GM12878 (cell line): ENCODE results near the gene PPIC. TPM values are rescaled to one million over a fixed set of nuclear protein-coding genes. Genes with fewer than 3 reads are reported as not detected.

Source experiments
- ATF2 ChIP-seq: IDR thresholded peaks from 2 replicates; pipeline ENCODE4 v1.6.1; 2012; ENCODE audit warnings: low read length, inconsistent platforms
- BCLAF1 ChIP-seq: fragments of 450-650 bp; IDR thresholded peaks from 2 replicates; pipeline ENCODE4 v1.6.1; 2017; ENCODE audit warnings: antibody characterized with exemption, mild to moderate bottlenecking, moderate library complexity
- BHLHE40 ChIP-seq, 2 experiments: fragments of 450-650 bp in 1 of 2; IDR thresholded peaks; 2 replicates each; pipeline ENCODE4 v1.6.1; 2011 to 2017; ENCODE audit warnings: low read depth in 2 of 2, borderline replicate concordance in 1 of 2, improper control_type of control experiment in 1 of 2, low read length in 1 of 2, mild to moderate bottlenecking in 1 of 2
- EED ChIP-seq: sonication (generic); IDR thresholded peaks from 2 replicates; pipeline ENCODE4 v1.6.1; 2016; ENCODE audit warnings: antibody characterized with exemption, low read depth
- EZH2 ChIP-seq: IDR thresholded peaks from 2 replicates; pipeline ENCODE4 v1.6.1; 2012; ENCODE audit warnings: low read depth, mild to moderate bottlenecking, control low read depth, inconsistent platforms, low read length, borderline replicate concordance; ENCODE audit not compliant: control insufficient read depth
- GATAD2B ChIP-seq: fragments of 450-650 bp; conservative IDR thresholded peaks from 2 replicates; pipeline ENCODE4 v1.6.1; 2017; ENCODE audit warnings: low read depth, mild to moderate bottlenecking, moderate library complexity
- NBN ChIP-seq: fragments of 450-650 bp; IDR thresholded peaks from 2 replicates; pipeline ENCODE4 v1.6.1; 2016
- NFXL1 ChIP-seq: fragments of 450-650 bp; IDR thresholded peaks from 2 replicates; pipeline ENCODE4 v1.6.1; 2017; ENCODE audit warnings: antibody characterized with exemption, mild to moderate bottlenecking, borderline replicate concordance
- NR2C2 ChIP-seq: IDR thresholded peaks from 2 replicates; pipeline ENCODE4 v1.6.1; 2011; ENCODE audit warnings: borderline replicate concordance, low read depth; ENCODE audit not compliant: control insufficient read depth, insufficient read length
- RBBP5 ChIP-seq: fragments of 200-600 bp; sonication (generic); conservative IDR thresholded peaks from 2 replicates; pipeline ENCODE4 v1.6.1; 2016
- RFX5 ChIP-seq: IDR thresholded peaks from 2 replicates; pipeline ENCODE4 v1.6.1; 2011; ENCODE audit warnings: low read depth, low read length, improper control_type of control experiment
- RUNX3 ChIP-seq: IDR thresholded peaks from 2 replicates; pipeline ENCODE4 v1.6.1; 2012; ENCODE audit warnings: low read length, inconsistent platforms
- SMAD5 ChIP-seq: IDR thresholded peaks from 2 replicates; pipeline ENCODE4 v1.6.1; 2016; ENCODE audit warnings: antibody characterized with exemption, low read depth
- SMC3 ChIP-seq: IDR thresholded peaks from 2 replicates; pipeline ENCODE4 v1.6.1; 2011; ENCODE audit warnings: low read length, improper control_type of control experiment, borderline replicate concordance
- STAT1 ChIP-seq: fragments of 450-650 bp; conservative IDR thresholded peaks from 2 replicates; pipeline ENCODE4 v1.6.1; 2014; ENCODE audit warnings: antibody characterized with exemption, mild to moderate bottlenecking
- YY1 ChIP-seq: IDR thresholded peaks from 2 replicates; pipeline ENCODE4 v1.6.1; 2011; ENCODE audit warnings: low read depth, mild to moderate bottlenecking, low read length
- ZSCAN29 ChIP-seq: fragments of 450-650 bp; IDR thresholded peaks from 2 replicates; pipeline ENCODE4 v1.6.1; 2017; ENCODE audit warnings: mild to moderate bottlenecking, moderate library complexity
- polyA plus RNA-seq, 11 experiments: library from polyadenylated mRNA; depleted of rRNA in 4 of 11; unstranded in 6 of 11; stranded (reverse) in 5 of 11; fragments of >200 nt; fragmentation: Nextera tagmentation in 4 of 11; fragmentation: Illumina TruSeq in 1 of 11; extraction: Ambion mirVana in 4 of 11; extraction: Trizol in 1 of 11; gene quantifications; 1 replicate in 1 of 11; 2 replicates in 10 of 11; pipeline versions ENCODE4 v1.2.1 to v1.2.3, GENCODE V29; 2011 to 2016; ENCODE audit warnings: inconsistent platforms in 2 of 11, missing spikeins in 2 of 11, low read depth in 1 of 11
- total RNA-seq, 4 experiments: library from RNA; depleted of rRNA in 3 of 4; stranded (reverse); fragments of >200 nt in 3 of 4; fragmentation: Illumina TruSeq in 1 of 4; extraction: Trizol in 1 of 4; gene quantifications; 2 replicates each; pipeline versions ENCODE4 v1.2.1 to v1.2.3, GENCODE V29; 2013 to 2021
- TF ChIP-seq, protein P1 (sequence below): IDR thresholded peaks from 2 replicates; pipeline ENCODE4 v1.6.1; 2012; ENCODE audit warnings: improper control_type of control experiment, low read depth, low read length; ENCODE audit not compliant: insufficient replicate concordance
- TF ChIP-seq, protein P2 (sequence below), 3 experiments: IDR thresholded peaks in 2 of 3; conservative IDR thresholded peaks in 1 of 3; 2 replicates each; pipeline ENCODE4 v1.5.1; 2011; ENCODE audit warnings: low read depth in 3 of 3, low read length in 3 of 3, mild to moderate bottlenecking in 3 of 3, control low read depth in 2 of 3, moderate library complexity in 2 of 3, inconsistent platforms in 1 of 3, mixed read lengths in 1 of 3; ENCODE audit not compliant: control insufficient read depth in 2 of 3, insufficient read depth in 1 of 3; ENCODE audit errors: extremely low read depth in 1 of 3

Gene PPIC
- total and polyA plus RNA-seq, 10 of the 15 experiments (the other 5 are each of a cell fraction or from before 2014, with no cell fraction given) = 0.12 to 0.21 TPM; not detected in 8

DNA sequence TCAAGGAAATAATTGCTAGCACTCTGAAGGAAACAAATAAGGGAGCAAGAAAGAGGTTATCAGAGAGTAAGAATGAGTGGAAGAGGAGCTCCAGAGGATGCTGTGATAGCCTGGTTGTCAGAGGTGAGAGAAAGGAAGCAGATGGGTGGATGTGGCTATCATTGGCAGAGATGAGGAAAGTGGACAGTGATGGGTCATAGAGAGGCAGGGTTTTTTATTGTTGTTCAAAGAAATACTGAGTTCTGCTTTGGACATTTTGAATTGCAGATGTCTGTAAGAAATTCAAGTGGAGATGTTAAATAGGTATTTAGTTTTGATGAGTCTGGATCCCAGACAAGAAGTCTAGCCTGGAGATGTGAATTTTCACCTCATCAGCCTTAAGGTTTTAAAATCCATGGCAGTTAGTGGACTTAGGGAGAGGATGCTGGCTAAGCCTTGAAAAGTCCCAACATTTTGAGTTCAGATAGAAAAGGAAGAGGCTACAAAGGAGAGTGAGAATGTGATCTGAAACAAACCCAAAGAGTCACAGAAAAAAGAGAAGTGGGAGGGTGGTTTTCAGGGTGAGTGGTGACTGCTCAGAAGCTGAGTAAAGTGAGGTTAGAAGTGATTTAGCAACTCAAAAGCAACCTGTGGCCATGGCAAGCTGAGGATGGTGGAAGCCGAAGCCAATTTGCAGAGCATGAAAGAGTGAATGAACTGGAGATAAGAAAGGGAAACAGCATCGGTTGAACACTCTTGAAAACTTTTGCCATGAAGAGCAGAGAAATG lies 50.4 kb downstream of the PPIC start (continued):
- TF ChIP-seq, protein P1, sequence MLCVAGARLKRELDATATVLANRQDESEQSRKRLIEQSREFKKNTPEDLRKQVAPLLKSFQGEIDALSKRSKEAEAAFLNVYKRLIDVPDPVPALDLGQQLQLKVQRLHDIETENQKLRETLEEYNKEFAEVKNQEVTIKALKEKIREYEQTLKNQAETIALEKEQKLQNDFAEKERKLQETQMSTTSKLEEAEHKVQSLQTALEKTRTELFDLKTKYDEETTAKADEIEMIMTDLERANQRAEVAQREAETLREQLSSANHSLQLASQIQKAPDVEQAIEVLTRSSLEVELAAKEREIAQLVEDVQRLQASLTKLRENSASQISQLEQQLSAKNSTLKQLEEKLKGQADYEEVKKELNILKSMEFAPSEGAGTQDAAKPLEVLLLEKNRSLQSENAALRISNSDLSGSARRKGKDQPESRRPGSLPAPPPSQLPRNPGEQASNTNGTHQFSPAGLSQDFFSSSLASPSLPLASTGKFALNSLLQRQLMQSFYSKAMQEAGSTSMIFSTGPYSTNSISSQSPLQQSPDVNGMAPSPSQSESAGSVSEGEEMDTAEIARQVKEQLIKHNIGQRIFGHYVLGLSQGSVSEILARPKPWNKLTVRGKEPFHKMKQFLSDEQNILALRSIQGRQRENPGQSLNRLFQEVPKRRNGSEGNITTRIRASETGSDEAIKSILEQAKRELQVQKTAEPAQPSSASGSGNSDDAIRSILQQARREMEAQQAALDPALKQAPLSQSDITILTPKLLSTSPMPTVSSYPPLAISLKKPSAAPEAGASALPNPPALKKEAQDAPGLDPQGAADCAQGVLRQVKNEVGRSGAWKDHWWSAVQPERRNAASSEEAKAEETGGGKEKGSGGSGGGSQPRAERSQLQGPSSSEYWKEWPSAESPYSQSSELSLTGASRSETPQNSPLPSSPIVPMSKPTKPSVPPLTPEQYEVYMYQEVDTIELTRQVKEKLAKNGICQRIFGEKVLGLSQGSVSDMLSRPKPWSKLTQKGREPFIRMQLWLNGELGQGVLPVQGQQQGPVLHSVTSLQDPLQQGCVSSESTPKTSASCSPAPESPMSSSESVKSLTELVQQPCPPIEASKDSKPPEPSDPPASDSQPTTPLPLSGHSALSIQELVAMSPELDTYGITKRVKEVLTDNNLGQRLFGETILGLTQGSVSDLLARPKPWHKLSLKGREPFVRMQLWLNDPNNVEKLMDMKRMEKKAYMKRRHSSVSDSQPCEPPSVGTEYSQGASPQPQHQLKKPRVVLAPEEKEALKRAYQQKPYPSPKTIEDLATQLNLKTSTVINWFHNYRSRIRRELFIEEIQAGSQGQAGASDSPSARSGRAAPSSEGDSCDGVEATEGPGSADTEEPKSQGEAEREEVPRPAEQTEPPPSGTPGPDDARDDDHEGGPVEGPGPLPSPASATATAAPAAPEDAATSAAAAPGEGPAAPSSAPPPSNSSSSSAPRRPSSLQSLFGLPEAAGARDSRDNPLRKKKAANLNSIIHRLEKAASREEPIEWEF = no peak
- TF ChIP-seq NBN = no peak
- no peak for TF ChIP-seq STAT1
- TF ChIP-seq SMAD5 = no peak
- no peak for TF ChIP-seq RBBP5
- no peak for TF ChIP-seq BCLAF1
- TF ChIP-seq, protein P2, sequence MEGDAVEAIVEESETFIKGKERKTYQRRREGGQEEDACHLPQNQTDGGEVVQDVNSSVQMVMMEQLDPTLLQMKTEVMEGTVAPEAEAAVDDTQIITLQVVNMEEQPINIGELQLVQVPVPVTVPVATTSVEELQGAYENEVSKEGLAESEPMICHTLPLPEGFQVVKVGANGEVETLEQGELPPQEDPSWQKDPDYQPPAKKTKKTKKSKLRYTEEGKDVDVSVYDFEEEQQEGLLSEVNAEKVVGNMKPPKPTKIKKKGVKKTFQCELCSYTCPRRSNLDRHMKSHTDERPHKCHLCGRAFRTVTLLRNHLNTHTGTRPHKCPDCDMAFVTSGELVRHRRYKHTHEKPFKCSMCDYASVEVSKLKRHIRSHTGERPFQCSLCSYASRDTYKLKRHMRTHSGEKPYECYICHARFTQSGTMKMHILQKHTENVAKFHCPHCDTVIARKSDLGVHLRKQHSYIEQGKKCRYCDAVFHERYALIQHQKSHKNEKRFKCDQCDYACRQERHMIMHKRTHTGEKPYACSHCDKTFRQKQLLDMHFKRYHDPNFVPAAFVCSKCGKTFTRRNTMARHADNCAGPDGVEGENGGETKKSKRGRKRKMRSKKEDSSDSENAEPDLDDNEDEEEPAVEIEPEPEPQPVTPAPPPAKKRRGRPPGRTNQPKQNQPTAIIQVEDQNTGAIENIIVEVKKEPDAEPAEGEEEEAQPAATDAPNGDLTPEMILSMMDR (IDR thresholded peaks at IDR 0.05 in 2 of 3, conservative IDR thresholded peaks at IDR 0.05 in 1 of 3; ENCODE audit: control insufficient read depth in 2 of 3, extremely low read depth in 1 of 3, insufficient read depth in 1 of 3, low read depth in 3 of 3, low read length in 3 of 3) = no peak
- TF ChIP-seq EED = 0 out of 2 replicates have a peak, but pooled peaks have one; percentile 20
- peak; percentile 49; the same call in 1 of the 2 replicates for TF ChIP-seq ATF2
- TF ChIP-seq EZH2 = no peak
- TF ChIP-seq BHLHE40 (IDR thresholded peaks at IDR 0.05; ENCODE audit: borderline replicate concordance in 1 of 2, low read depth in 2 of 2, low read length in 1 of 2) = peak in 1 of 2 experiments; percentile 23; a peak in 1 of 4 replicates
- TF ChIP-seq YY1 = no peak
- TF ChIP-seq NFXL1 = no peak
- TF ChIP-seq RFX5 = no peak
- no peak for TF ChIP-seq ZSCAN29
- no peak for TF ChIP-seq SMC3
- TF ChIP-seq RUNX3 = peak; percentile 89
- no peak for TF ChIP-seq GATAD2B
- TF ChIP-seq NR2C2 = no peak
